Lung (tissue), 12 donors: ENCODE measurements around the gene B4GALT5. TPM values are rescaled to one million over a fixed set of nuclear protein-coding genes. Genes with fewer than 3 reads are reported as not detected.

Experiments
- ATAC-seq: fragments of 200-7000 bp; cut with Tn5 transposase; one replicate; pipeline ENCODE4 v1.9.1; 2020; ENCODE audit warnings: moderate number of reproducible peaks; ENCODE audit not compliant: insufficient read depth, low FRiP score
- DNase-seq, 3 donors: peaks; one replicate each; pipeline ENCODE4 v3.0.0-alpha.2; 2013 to 2017
- H3K27ac ChIP-seq, 2 donors: one replicate each; pipeline ENCODE4 v1.5.1; 2013; ENCODE audit warnings: mild to moderate bottlenecking in 2 of 2, moderate library complexity in 2 of 2, control low read depth in 1 of 2, inconsistent platforms in 1 of 2, low read depth in 1 of 2, low read length in 1 of 2
- H3K27me3 ChIP-seq, 3 donors: one replicate each; pipeline ENCODE4 v1.5.1; 2013; ENCODE audit warnings: low read length in 2 of 3; ENCODE audit not compliant: control insufficient read depth in 3 of 3, insufficient read depth in 3 of 3
- H3K36me3 ChIP-seq, 4 donors: one replicate each; pipeline ENCODE4 v1.5.1; 2013; ENCODE audit warnings: low read length in 4 of 4, mild to moderate bottlenecking in 1 of 4, moderate library complexity in 1 of 4; ENCODE audit not compliant: control insufficient read depth in 4 of 4, insufficient read depth in 4 of 4
- H3K4me1 ChIP-seq, 5 donors: one replicate each; pipeline ENCODE4 v1.5.1; 2013; ENCODE audit warnings: low read length in 5 of 5, mild to moderate bottlenecking in 2 of 5, moderate library complexity in 1 of 5; ENCODE audit not compliant: control insufficient read depth in 5 of 5, insufficient read depth in 5 of 5
- H3K4me3 ChIP-seq: one replicate; pipeline ENCODE4 v1.5.1; 2013; ENCODE audit warnings: mild to moderate bottlenecking, control low read depth, moderate library complexity
- H3K9ac ChIP-seq, 2 donors: one replicate each; pipeline ENCODE4 v1.5.1; 2013; ENCODE audit warnings: low read length in 2 of 2, control low read depth in 1 of 2; ENCODE audit not compliant: insufficient read depth in 1 of 2
- H3K9me3 ChIP-seq, 4 donors: one replicate each; pipeline ENCODE4 v1.5.1; 2013; ENCODE audit warnings: low read length in 3 of 4, mild to moderate bottlenecking in 1 of 4, moderate library complexity in 1 of 4; ENCODE audit not compliant: control insufficient read depth in 4 of 4, insufficient read depth in 3 of 4
- CTCF ChIP-seq: IDR thresholded peaks from 2 replicates; pipeline ENCODE4 v1.5.1; 2012; ENCODE audit warnings: mild to moderate bottlenecking; ENCODE audit errors: control extremely low read depth, extremely low read depth
- WGBS, 2 donors: extraction: QIAGEN DNeasy Blood & Tissue Kit; methylation state at CpG; one replicate each; pipeline ENCODE4 v1.1.7; 2013; 5-methylcytosine and 5-hydroxymethylcytosine counted together
- polyA plus RNA-seq, 2 donors: library from polyadenylated mRNA; stranded (reverse); fragments of 200-250 nt; gene quantifications; one replicate each; pipeline ENCODE4 v1.2.1, GENCODE V29; 2013
- total RNA-seq, 2 donors: library from RNA; depleted of rRNA in 1 of 2; stranded (reverse); fragments of >200 nt in 1 of 2; gene quantifications; one replicate each; pipeline ENCODE4 v1.2.1, GENCODE V29; 2014 to 2021
- donor health status: control.
- donor health status: control.
- donor health status: Bipolar disorder and iron deficiency.
- donor health status: healthy.
- donor health status: DM: yes; HTN: yes; CAD: no.

The B4GALT5 gene
- total and polyA plus RNA-seq, 4 donors = 13.9 to 56.7 (median 41.9) TPM

GRCh38 chr20:49635866-49636265, 77.8 kb downstream of the B4GALT5 start:
- no peak for ATAC-seq
- no peaks in the 10 kb centered on the region for H3K9me3 ChIP-seq
- no peaks in the 10 kb centered on the region for H3K27me3 ChIP-seq
- 67% methylated on average over 12 of the region's 12 CpGs for WGBS, 2 donors
- peak in 2 of 3 donors; percentile 35 to 72 for DNase-seq
- no peak for TF ChIP-seq CTCF
- H3K4me1 ChIP-seq = peaks cover 0 to 39% (median 20%) of the 10 kb centered on the region in 5 donors
- peak overlapping the region in 1 of 2 donors; percentile 2 for H3K27ac ChIP-seq
- no peak overlapping the region for H3K4me3 ChIP-seq
- peak overlapping the region in 1 of 2 donors; percentile 37 for H3K9ac ChIP-seq
- peaks cover 23 to 38% (median 27%) of the 10 kb centered on the region in 4 donors for H3K36me3 ChIP-seq

- ATAC-seq (no peak), DNase-seq (peak; percentile 72 to 84 (median 74))
- H3K27me3 ChIP-seq = no peaks in the 10 kb centered on the region
- WGBS, 2 donors = 79 to 80% methylated on average over 16 of the region's 16 CpGs
- no peak for TF ChIP-seq CTCF
- H3K9ac ChIP-seq = no peak overlapping the region
- H3K9me3 ChIP-seq = no peaks in the 10 kb centered on the region
- H3K4me3 ChIP-seq = no peak overlapping the region
- peaks cover 18 to 32% (median 25%) of the 10 kb centered on the region in 4 donors for H3K36me3 ChIP-seq
- H3K27ac ChIP-seq = no peak overlapping the region
- peaks cover 0 to 42% (median 20%) of the 10 kb centered on the region in 5 donors for H3K4me1 ChIP-seq
These were observed 78.5 kb downstream of the B4GALT5 start for GRCh38 chr20:49635166-49635565.

- Histone ChIP-seq H3K9me3 (no peaks in the 10 kb centered on the region), H3K36me3 (peaks cover 9 to 25% (median 17%) of the 10 kb centered on the region in 4 donors), H3K9ac (no peak overlapping the region), H3K4me3 (no peak overlapping the region), H3K4me1 (peaks cover 0 to 42% (median 20%) of the 10 kb centered on the region in 5 donors), H3K27ac (no peak overlapping the region), H3K27me3 (no peaks in the 10 kb centered on the region)
- WGBS, 2 donors = 74 to 83% methylated on average over 5 of the region's 5 CpGs
- no peak for DNase-seq
- TF ChIP-seq CTCF = no peak
- no peak for ATAC-seq
These were observed 79.6 kb downstream of the B4GALT5 start for GRCh38 chr20:49634116-49634515.

GRCh38 chr20:49633643-49634042, 80.0 kb downstream of the B4GALT5 start:
- TF ChIP-seq CTCF = no peak
- H3K27me3 ChIP-seq = no peaks in the 10 kb centered on the region
- peaks cover 0 to under 1% (median 0%) of the 10 kb centered on the region in 4 donors for H3K9me3 ChIP-seq
- H3K4me1 ChIP-seq = peaks cover 0 to 42% (median 20%) of the 10 kb centered on the region in 5 donors
- H3K36me3 ChIP-seq = peaks cover 9 to 24% (median 17%) of the 10 kb centered on the region in 4 donors
- H3K27ac ChIP-seq = no peak overlapping the region
- no peak overlapping the region for H3K4me3 ChIP-seq
- ATAC-seq (no peak), DNase-seq (no peak)
- WGBS, 2 donors = 90 to 95% methylated on average over 4 of the region's 4 CpGs
- no peak overlapping the region for H3K9ac ChIP-seq
